ENCODE measurements around the gene MYH10.

MYH10 gene

DNA sequence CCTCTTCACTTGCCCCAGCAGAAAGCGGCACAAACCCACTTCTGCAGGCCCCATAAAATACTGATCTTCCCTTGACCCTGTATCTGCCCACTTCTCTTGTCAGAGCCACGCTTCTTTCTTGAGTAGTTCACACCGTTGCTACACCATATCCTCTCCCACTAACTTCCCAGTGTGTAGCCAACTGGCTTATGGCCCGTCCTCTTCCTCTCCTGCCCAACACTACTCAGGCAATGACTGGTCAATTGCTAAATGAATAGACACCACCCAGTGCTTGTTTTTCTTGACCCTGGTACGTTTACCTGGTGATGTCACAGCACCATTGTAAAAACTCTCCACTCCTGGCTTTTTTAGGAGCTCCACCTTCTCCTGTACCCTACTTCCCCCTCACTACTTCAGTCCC, 107.9 kb downstream of the MYH10 start:
- Histone ChIP-seq H3K4me3 (ENCODE audit: insufficient read length, low read depth) (no peak overlapping the region), H3K4me1 (ENCODE audit: insufficient read depth, insufficient read length) (no peaks in the 10 kb centered on the region), H3K27me3 (ENCODE audit: insufficient read depth, insufficient read length) (no peaks in the 10 kb centered on the region), H3K9me3 (ENCODE audit: insufficient read depth, low read length) (no peaks in the 10 kb centered on the region), H3K36me3 (ENCODE audit: insufficient read depth, insufficient read length, low read length) (peaks cover 80% of the 10 kb centered on the region), H3K9ac (ENCODE audit: insufficient read length, low read depth) (no peak overlapping the region)
- DNase-seq (ENCODE audit: low read depth, low spot score), result no peak
- no peak for TF ChIP-seq YY1 (IDR thresholded peaks at IDR 0.05; ENCODE audit: insufficient read depth, insufficient read length)

DNA sequence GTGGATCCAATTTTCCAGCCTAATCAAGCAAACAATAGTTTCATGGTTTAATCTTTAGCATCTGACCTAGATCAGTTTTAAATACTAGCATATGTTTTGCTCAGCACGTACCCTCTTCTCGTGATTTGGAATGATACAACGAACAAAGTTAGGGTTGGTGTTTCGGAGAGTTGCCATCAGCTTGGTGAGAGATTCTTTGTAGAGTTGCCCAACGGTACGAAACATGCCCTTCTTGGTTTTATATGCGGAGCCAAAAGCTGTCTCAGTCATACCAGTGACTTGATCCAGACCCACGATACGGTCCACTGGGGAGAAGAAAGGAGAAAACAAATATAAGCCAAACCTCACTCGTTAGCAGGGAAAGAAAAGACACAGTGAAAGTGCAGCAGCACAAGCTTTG, 109.5 kb downstream of the MYH10 start:
- no peak for DNase-seq (ENCODE audit: low read depth, low spot score)
- no peaks in the 10 kb centered on the region for H3K4me1 ChIP-seq (ENCODE audit: insufficient read depth, insufficient read length)
- H3K27me3 ChIP-seq (ENCODE audit: insufficient read depth, insufficient read length), result no peaks in the 10 kb centered on the region
- H3K9me3 ChIP-seq (ENCODE audit: insufficient read depth, low read length), result no peaks in the 10 kb centered on the region
- H3K9ac ChIP-seq (ENCODE audit: insufficient read length, low read depth), result no peak overlapping the region
- H3K36me3 ChIP-seq (ENCODE audit: insufficient read depth, insufficient read length, low read length), result peaks cover 80% of the 10 kb centered on the region
- H3K4me3 ChIP-seq (ENCODE audit: insufficient read length, low read depth), result no peak overlapping the region
- TF ChIP-seq SUZ12 (IDR thresholded peaks at IDR 0.05; ENCODE audit: extremely low read depth, insufficient read depth, insufficient read length) (no peak), YY1 (IDR thresholded peaks at IDR 0.05; ENCODE audit: insufficient read depth, insufficient read length) (no peak), ZNF274 (IDR thresholded peaks at IDR 0.05; ENCODE audit: low read depth, low read length) (no peak)

DNA sequence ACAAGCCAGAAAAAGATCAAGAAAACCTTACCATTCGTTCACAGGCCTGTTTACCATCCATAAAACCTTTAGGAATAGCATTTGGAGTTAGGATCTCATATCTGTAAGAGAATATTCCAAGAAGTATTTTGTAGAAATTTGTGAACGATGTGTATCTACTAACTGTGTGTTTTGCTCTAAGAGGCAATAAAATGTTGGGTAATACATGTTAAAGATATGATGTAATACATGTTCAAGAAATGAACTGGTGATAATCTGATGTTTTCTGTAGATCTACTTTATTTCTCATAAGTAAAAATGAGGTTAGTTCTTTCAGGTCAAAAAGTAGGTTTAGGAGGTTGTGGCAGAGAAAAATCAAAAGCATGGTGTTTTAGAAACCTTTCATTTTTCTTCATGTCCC, 111.7 kb downstream of the MYH10 start:
- Histone ChIP-seq H3K36me3 (ENCODE audit: insufficient read depth, insufficient read length, low read length) (peaks cover 86% of the 10 kb centered on the region), H3K4me3 (ENCODE audit: insufficient read length, low read depth) (no peak overlapping the region), H3K27me3 (ENCODE audit: insufficient read depth, insufficient read length) (no peaks in the 10 kb centered on the region), H3K9ac (ENCODE audit: insufficient read length, low read depth) (no peak overlapping the region), H3K4me1 (ENCODE audit: insufficient read depth, insufficient read length) (no peaks in the 10 kb centered on the region), H3K9me3 (ENCODE audit: insufficient read depth, low read length) (no peaks in the 10 kb centered on the region)
- TF ChIP-seq SUZ12 (IDR thresholded peaks at IDR 0.05; ENCODE audit: extremely low read depth, insufficient read depth, insufficient read length) (no peak), YY1 (IDR thresholded peaks at IDR 0.05; ENCODE audit: insufficient read depth, insufficient read length) (no peak), ZNF274 (IDR thresholded peaks at IDR 0.05; ENCODE audit: low read depth, low read length) (no peak)
- DNase-seq (ENCODE audit: low read depth, low spot score), result no peak

DNA sequence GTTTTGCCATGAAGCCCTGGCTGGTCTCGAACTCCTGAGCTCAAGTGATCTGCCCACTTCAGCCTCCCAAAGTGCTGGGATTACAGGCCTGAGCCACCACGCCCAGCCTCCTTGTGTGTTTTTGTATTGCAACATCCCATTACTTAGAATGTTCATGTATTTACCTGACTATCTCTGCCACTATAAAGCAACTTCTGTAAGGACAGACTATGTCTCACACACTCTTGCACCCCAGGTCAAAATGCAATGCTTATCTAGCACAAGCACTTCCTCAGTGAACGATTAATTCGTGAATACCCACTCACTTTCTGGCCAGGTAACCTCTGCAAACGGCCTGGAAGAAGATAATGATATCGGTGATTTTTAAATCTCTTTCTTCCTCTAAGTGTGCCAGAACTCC, 112.2 kb downstream of the MYH10 start:
- peaks cover 86% of the 10 kb centered on the region for H3K36me3 ChIP-seq (ENCODE audit: insufficient read depth, insufficient read length, low read length)
- H3K27me3 ChIP-seq (ENCODE audit: insufficient read depth, insufficient read length), result no peaks in the 10 kb centered on the region
- DNase-seq (ENCODE audit: low read depth, low spot score), result no peak
- no peak overlapping the region for H3K4me3 ChIP-seq (ENCODE audit: insufficient read length, low read depth)
- H3K4me1 ChIP-seq (ENCODE audit: insufficient read depth, insufficient read length), result no peaks in the 10 kb centered on the region
- no peaks in the 10 kb centered on the region for H3K9me3 ChIP-seq (ENCODE audit: insufficient read depth, low read length)
- no peak overlapping the region for H3K9ac ChIP-seq (ENCODE audit: insufficient read length, low read depth)
- TF ChIP-seq YY1 (IDR thresholded peaks at IDR 0.05; ENCODE audit: insufficient read depth, insufficient read length), result no peak

DNA sequence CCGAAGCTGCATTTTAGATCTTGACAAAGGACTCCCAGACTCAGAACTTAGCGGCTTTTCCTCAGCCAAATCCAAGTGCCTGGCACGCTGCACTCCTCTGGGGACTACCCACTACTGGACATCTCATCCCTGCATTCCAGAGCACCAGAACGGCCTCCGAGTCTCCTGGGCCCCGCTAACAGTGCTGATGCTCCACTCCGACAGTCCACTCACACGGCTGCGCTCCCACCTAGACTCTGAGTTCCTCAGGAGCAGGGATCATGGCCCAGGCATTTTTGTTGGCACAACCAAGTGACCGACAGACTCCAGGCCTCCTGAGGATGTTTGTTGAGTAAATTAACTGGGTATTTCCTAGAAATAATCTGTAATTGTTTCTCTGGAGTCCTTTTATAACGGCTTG, 115.7 kb downstream of the MYH10 start:
- no peak for DNase-seq (ENCODE audit: low read depth, low spot score)
- Histone ChIP-seq H3K4me1 (ENCODE audit: insufficient read depth, insufficient read length) (no peaks in the 10 kb centered on the region), H3K36me3 (ENCODE audit: insufficient read depth, insufficient read length, low read length) (peaks cover 83% of the 10 kb centered on the region), H3K9ac (ENCODE audit: insufficient read length, low read depth) (no peak overlapping the region), H3K27me3 (ENCODE audit: insufficient read depth, insufficient read length) (no peaks in the 10 kb centered on the region), H3K9me3 (ENCODE audit: insufficient read depth, low read length) (no peaks in the 10 kb centered on the region), H3K4me3 (ENCODE audit: insufficient read length, low read depth) (no peak overlapping the region)
- TF ChIP-seq YY1 (IDR thresholded peaks at IDR 0.05; ENCODE audit: insufficient read depth, insufficient read length) (no peak), SUZ12 (IDR thresholded peaks at IDR 0.05; ENCODE audit: extremely low read depth, insufficient read depth, insufficient read length) (no peak), ZNF274 (IDR thresholded peaks at IDR 0.05; ENCODE audit: low read depth, low read length) (no peak)

DNA sequence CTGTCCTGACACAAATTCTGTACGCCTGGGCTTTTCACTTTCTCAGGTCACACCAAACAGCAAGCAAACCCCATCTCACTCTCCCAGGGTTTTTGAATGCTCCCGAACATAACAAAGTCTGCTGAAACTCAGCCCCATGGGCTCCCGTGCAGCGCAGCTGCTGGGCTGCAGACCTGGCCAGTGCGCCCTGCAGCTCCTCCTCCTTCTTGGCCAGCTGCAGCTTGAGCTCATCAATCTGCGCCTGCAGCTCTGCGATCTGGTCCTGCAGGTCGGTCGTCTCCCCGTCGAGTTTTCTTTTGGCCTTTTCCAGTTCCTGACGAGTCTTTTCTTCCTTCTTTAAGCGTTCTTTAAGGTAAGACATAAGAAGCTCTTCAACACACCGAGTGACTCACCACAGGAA, 124.4 kb downstream of the MYH10 start:
- Histone ChIP-seq H3K9me3 (ENCODE audit: insufficient read depth, low read length) (no peaks in the 10 kb centered on the region), H3K4me3 (ENCODE audit: insufficient read length, low read depth) (no peak overlapping the region), H3K36me3 (ENCODE audit: insufficient read depth, insufficient read length, low read length) (peaks cover 82% of the 10 kb centered on the region), H3K9ac (ENCODE audit: insufficient read length, low read depth) (no peak overlapping the region), H3K4me1 (ENCODE audit: insufficient read depth, insufficient read length) (no peaks in the 10 kb centered on the region), H3K27me3 (ENCODE audit: insufficient read depth, insufficient read length) (no peaks in the 10 kb centered on the region)
- no peak for DNase-seq (ENCODE audit: low read depth, low spot score)
- TF ChIP-seq ZNF274 (IDR thresholded peaks at IDR 0.05; ENCODE audit: low read depth, low read length), result no peak
- no peak for TF ChIP-seq SUZ12 (IDR thresholded peaks at IDR 0.05; ENCODE audit: extremely low read depth, insufficient read depth, insufficient read length)
- no peak for TF ChIP-seq YY1 (IDR thresholded peaks at IDR 0.05; ENCODE audit: insufficient read depth, insufficient read length)

DNA sequence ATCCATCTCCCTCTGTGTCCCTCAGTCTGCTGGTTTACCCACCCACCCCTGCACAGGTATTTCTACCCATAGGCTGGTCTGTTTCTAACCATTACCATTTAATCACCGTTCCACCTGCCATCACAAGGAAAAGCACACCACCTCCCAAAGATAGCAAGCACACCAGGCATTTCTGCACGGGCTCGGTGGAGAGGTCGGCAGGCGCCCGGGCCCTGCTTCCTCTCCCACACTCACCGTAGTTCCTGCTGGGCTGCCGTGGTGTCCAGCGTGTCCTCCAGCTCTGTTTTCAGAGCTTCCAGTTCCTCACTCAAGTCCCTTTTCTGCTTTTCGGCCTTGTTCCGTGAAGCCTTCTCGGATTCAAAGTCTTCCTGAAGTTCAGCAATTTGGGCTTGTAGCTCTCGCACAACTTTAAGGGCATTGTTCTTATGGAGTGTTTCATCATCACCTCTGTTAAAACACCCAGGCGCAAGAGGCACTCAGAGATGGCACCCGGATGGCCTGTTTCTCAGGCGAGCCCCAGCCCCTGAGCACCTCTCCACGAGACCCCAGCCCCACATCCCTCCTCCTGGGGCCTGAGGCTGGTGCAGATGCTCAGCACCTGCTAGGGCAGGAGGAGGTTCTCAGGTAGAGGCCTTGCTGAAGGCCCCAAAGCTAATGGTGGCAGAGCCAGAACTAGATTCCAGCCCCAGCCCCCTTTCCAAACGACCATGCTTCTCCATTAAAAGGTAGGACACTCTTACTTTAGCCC, 125.9 kb downstream of the MYH10 start:
- peaks cover 86% of the 10 kb centered on the region for H3K36me3 ChIP-seq (ENCODE audit: insufficient read depth, insufficient read length, low read length)

More for the DNA sequence above, 125.9 kb downstream of the MYH10 start:
- no peak overlapping the region for H3K9ac ChIP-seq (ENCODE audit: insufficient read length, low read depth)
- no peaks in the 10 kb centered on the region for H3K27me3 ChIP-seq (ENCODE audit: insufficient read depth, insufficient read length)
- no peak overlapping the region for H3K4me3 ChIP-seq (ENCODE audit: insufficient read length, low read depth)
- no peaks in the 10 kb centered on the region for H3K4me1 ChIP-seq (ENCODE audit: insufficient read depth, insufficient read length)
- TF ChIP-seq ZNF274 (IDR thresholded peaks at IDR 0.05; ENCODE audit: low read depth, low read length), result no peak
- TF ChIP-seq SUZ12 (IDR thresholded peaks at IDR 0.05; ENCODE audit: extremely low read depth, insufficient read depth, insufficient read length), result no peak
- TF ChIP-seq YY1 (IDR thresholded peaks at IDR 0.05; ENCODE audit: insufficient read depth, insufficient read length), result no peak
- DNase-seq (ENCODE audit: low read depth, low spot score), result no peak
- no peaks in the 10 kb centered on the region for H3K9me3 ChIP-seq (ENCODE audit: insufficient read depth, low read length)

Measured in NT2/D1 (cell line).